GM10266 (cell line): ENCODE measurements around the gene LHX4.

Experiments used
- DNase-seq: peaks from one replicate; pipeline ENCODE4 v3.0.0; 2012; ENCODE audit errors: extremely low spot score
- TF ChIP-seq, protein P1 (sequence below): IDR thresholded peaks from 2 replicates; pipeline ENCODE4 v1.5.1; 2012; ENCODE audit warnings: mild to moderate bottlenecking, low read depth; ENCODE audit not compliant: control insufficient read depth, insufficient read depth; ENCODE audit errors: missing control alignments

Gene LHX4

DNA sequence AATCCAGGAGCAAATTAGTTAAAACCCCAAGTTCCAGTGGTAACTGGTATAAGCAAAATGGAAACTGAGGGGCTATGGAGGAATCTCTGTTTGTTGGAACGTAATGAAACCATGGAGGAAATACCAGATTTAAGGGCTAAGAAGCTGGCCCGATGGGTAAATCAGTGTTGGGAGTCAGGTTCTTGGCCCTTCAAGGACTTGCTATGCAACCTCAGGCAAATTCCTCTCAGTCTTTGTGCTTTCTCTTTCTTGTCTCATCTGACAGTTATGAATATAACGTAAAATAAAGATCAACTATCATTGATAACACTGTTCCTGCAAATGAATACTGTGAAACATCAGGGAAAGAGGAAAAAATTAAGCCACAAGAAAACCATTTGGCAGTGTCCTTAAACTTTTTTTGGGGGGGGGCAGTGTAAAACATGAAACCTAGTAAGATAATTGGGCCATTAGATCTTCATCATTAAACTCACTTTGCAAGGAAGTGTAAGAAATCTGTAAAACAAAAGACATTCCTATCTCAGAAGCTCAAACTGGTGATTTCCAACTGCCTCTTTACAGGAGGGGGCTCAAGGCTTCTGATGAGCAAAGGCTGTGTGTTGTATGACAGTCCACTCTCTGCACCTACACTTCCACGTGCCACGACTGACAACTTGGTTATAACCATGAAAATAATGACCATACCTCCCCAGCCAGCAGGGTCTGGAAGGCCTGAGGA, 47.6 kb downstream of the LHX4 start:
- no peak for DNase-seq
- TF ChIP-seq, protein P1, sequence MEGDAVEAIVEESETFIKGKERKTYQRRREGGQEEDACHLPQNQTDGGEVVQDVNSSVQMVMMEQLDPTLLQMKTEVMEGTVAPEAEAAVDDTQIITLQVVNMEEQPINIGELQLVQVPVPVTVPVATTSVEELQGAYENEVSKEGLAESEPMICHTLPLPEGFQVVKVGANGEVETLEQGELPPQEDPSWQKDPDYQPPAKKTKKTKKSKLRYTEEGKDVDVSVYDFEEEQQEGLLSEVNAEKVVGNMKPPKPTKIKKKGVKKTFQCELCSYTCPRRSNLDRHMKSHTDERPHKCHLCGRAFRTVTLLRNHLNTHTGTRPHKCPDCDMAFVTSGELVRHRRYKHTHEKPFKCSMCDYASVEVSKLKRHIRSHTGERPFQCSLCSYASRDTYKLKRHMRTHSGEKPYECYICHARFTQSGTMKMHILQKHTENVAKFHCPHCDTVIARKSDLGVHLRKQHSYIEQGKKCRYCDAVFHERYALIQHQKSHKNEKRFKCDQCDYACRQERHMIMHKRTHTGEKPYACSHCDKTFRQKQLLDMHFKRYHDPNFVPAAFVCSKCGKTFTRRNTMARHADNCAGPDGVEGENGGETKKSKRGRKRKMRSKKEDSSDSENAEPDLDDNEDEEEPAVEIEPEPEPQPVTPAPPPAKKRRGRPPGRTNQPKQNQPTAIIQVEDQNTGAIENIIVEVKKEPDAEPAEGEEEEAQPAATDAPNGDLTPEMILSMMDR = no peak

DNA sequence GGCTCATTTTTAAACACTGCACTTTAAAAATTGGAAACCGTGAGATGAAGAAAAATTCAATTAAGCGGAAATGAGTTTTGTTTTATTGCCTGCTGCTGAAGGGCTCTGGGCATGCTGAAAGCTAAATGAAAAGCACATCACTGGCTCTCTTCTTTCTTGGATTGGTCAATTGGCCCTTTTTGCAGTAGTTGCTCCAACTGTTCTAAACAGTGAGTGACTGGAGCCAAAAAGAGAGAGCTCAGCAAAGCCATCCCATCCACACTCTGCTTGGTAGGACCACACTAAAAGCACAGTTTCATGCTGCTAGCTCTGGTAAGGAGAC, 48.1 kb downstream of the LHX4 start:
- TF ChIP-seq, protein P1 = no peak
- DNase-seq = no peak

DNA sequence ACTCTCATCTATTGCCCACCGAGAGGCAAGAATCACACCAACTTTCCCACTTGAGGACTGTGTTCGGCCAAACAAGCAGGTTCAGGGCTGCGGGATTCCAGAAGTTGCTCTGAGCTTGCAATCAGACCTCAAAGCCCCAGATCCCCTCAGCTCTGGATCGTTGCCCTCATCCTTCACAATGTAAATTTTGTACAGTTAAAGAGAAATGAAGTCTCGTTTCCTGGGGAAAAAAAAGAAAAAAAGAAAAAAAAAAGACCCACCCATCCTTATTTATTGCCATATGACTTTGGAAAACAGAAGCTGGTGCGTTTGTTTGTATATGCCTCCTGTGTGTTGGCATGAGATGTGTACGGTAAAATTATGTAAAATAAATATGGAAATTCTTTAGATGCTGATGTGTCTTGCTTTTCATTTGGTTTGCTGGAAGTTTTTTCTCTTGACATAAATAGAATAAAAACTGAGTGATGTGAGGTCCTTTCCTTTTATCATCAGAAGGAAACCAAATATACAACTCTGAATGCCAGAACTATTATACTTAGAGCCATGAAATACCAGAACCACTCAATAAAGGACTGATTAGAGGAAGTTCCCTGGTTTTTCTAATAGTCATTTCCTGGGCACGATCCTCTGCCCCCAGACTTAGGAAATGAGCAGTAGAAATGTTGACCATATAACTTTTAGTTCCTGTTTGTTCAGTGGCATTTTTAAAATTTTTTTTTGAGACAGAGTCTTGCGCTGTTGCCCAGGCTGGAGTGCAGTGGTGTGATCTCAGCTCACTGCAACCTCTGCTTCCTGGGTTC, 48.7 kb downstream of the LHX4 start:
- DNase-seq = no peak
- TF ChIP-seq, protein P1 = no peak

DNA sequence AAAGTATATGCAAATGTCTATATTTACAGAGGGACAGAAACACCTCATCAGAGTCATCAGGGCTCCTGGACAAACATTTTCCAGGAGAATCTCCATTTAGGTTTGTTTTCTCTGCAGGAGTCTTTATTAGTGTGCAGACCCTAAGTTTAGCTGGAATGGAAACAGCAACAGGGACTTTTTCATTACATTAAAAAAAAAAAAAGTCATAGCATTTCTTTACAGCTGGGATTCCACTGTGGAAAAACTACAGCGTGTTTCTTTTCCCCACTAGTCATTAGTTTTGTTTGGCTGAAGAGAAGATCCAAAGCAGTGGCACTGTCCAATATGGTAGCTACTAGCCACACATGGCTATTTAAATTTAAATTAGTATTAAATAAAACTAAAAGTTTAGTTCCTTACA, 49.6 kb downstream of the LHX4 start:
- DNase-seq = no peak
- TF ChIP-seq, protein P1 = no peak

DNA sequence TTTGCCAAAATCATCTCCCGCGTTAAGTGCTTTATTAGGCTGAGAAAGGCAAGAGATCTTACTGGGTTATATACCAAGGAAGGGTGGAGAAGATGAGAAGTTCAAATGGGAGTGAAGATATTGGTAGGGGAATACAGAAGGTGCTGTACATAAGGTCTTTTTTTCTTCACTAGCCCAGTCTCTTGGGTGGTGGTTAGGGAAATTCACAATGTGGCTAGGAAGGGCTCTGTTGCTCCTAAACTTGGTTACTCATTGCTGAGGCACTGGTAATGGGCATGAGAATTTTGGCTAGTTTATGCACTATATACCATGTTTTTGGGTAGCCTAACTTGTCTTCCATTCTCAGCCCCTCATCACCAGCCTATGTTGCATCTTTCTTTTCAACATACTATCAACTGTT, 50.6 kb downstream of the LHX4 start:
- no peak for DNase-seq
- TF ChIP-seq, protein P1 = no peak

DNA sequence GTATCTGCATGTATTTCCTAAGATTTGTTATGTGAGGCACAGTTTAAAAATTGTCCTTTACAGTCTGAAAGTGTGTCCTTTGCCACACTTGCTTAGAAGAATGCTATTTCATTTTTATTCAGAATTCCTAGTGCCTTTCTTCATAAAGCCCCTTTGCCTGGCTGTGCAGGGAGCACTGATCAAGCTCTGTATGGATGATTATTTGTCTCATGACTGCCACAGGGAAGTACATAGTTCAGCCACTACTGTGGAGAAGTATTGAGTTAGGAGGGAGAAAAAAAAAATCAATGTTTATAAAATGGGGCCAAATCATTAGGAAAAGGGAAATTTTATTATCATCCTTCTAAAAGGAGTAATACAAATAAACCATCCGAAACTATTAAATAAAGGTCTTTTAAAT, 51.4 kb downstream of the LHX4 start:
- DNase-seq = no peak
- TF ChIP-seq, protein P1 = no peak
